K562 (cell line): ENCODE measurements around the gene SF3A2. TPM values are rescaled to one million over a fixed set of nuclear protein-coding genes. Genes with fewer than 3 reads are reported as not detected.

ENCODE experiments used
- ATAC-seq: fragments of 200-7000 bp; cut with Tn5 transposase; 3 replicates; pipeline ENCODE4 v1.9.1; 2020; ENCODE audit warnings: moderate library complexity
- BruUV-seq: library from RNA; stranded (reverse); fragments of 400-500 nt; replicated peaks from 2 replicates; lab custom pipeline; 2021; lab: Mats Ljungman, UMichigan
- CTCF ChIA-PET: fragments of 300-600 bp; formaldehyde crosslinking; extraction: SDS; loops from one replicate; lab custom pipeline; 2021; ENCODE audit warnings: low intra/inter-chr PET ratio; lab: Yijun Ruan, JAX
- POLR2A ChIA-PET: fragments of 300-600, 350-650 bp; sonication (Branson Sonifier 250); formaldehyde crosslinking; extraction: SDS; loops from one replicate; lab custom pipeline; 2021; ENCODE audit warnings: antibody characterized with exemption, inconsistent platforms; lab: Yijun Ruan, JAX
- DNase-seq, 4 experiments: peaks; one replicate each; pipeline versions ENCODE4 v3.0.0 to v3.0.0-alpha.2; 2011 to 2018; ENCODE audit warnings: low spot score in 3 of 4, mixed read lengths in 3 of 4; ENCODE audit errors: extremely low read depth in 1 of 4
- FAIRE-seq: peaks from 2 replicates; lab custom pipeline; 2011; peaks lifted over from hg19 to GRCh38; lab: Jason Lieb, UNC
- H2AFZ ChIP-seq: 2 replicates; pipeline ENCODE4 v1.6.0; 2011; ENCODE audit warnings: low read depth, low read length, control low read depth, inconsistent platforms
- H3K27ac ChIP-seq: fragments of 200-600 bp; 3 replicates; pipeline ENCODE4 v1.8.0; 2011; ENCODE audit warnings: low read depth, mild to moderate bottlenecking, control low read depth, inconsistent platforms, low read length, moderate library complexity, mixed read lengths; ENCODE audit errors: extremely low read depth
- H3K27me3 ChIP-seq, 2 experiments: fragments of 300-600 bp in 1 of 2; 2 replicates in 1 of 2; 3 replicates in 1 of 2; pipeline versions ENCODE4 v1.6.0 to v1.8.0; 2011; ENCODE audit warnings: inconsistent platforms in 2 of 2, low read length in 2 of 2, mild to moderate bottlenecking in 1 of 2, mixed read lengths in 1 of 2, moderate library complexity in 1 of 2; ENCODE audit not compliant: control insufficient read depth in 2 of 2, insufficient read depth in 2 of 2
- H3K36me3 ChIP-seq: fragments of 300-600 bp; 3 replicates; pipeline ENCODE4 v1.8.0; 2011; ENCODE audit warnings: mild to moderate bottlenecking, low read length, inconsistent platforms; ENCODE audit not compliant: control insufficient read depth, insufficient read depth
- H3K4me1 ChIP-seq, 2 experiments: fragments of 200-600 bp in 1 of 2; replicated peaks in 1 of 2; 2 replicates in 1 of 2; 3 replicates in 1 of 2; pipeline versions ENCODE4 v1.5.1 to v1.8.0; 2011; ENCODE audit warnings: inconsistent platforms in 2 of 2, low read length in 2 of 2, mild to moderate bottlenecking in 1 of 2, mixed read lengths in 1 of 2, moderate library complexity in 1 of 2; ENCODE audit not compliant: control insufficient read depth in 2 of 2, insufficient read depth in 2 of 2
- H3K4me2 ChIP-seq: 2 replicates; pipeline ENCODE4 v1.6.1; 2011; ENCODE audit warnings: low read length, control low read depth, inconsistent platforms, mixed read lengths; ENCODE audit not compliant: insufficient read depth
- H3K4me3 ChIP-seq: fragments of 200-600 bp; sonication (generic), shearing (Covaris generic); 2 replicates; pipeline ENCODE4 v1.5.1; 2016; ENCODE audit warnings: control low read depth, inconsistent platforms
- H3K79me2 ChIP-seq: fragments of 200-600 bp; 3 replicates; pipeline ENCODE4 v1.8.0; 2011; ENCODE audit warnings: low read length, inconsistent platforms; ENCODE audit not compliant: control insufficient read depth, insufficient read depth
- H3K9ac ChIP-seq, 2 experiments: 2 replicates each; pipeline versions ENCODE4 v1.6.0 to v1.6.1; 2011; ENCODE audit warnings: low read depth in 2 of 2, low read length in 2 of 2, control low read depth in 1 of 2, inconsistent platforms in 1 of 2, mild to moderate bottlenecking in 1 of 2, mixed read lengths in 1 of 2; ENCODE audit not compliant: insufficient read depth in 1 of 2
- H3K9me1 ChIP-seq: one replicate; pipeline ENCODE4 v1.6.0; 2011; ENCODE audit warnings: inconsistent platforms, mild to moderate bottlenecking, low read length, moderate library complexity; ENCODE audit not compliant: control insufficient read depth, insufficient read depth
- H3K9me3 ChIP-seq: replicated peaks from 2 replicates; pipeline ENCODE4 v1.5.1; 2011; ENCODE audit warnings: low read depth, low read length, inconsistent platforms; ENCODE audit not compliant: control insufficient read depth, insufficient read depth
- H4K20me1 ChIP-seq: replicated peaks from 2 replicates; pipeline ENCODE4 v1.6.1; 2011; ENCODE audit warnings: low read length, inconsistent platforms, mixed read lengths; ENCODE audit not compliant: control insufficient read depth, insufficient read depth
- CSDE1 ChIP-seq, 2 experiments: fragments of 450-650 bp; IDR thresholded peaks; 2 replicates each; pipeline ENCODE4 v1.6.1; 2016; ENCODE audit warnings: mild to moderate bottlenecking in 1 of 2
- NR1H2 ChIP-seq: sonication (generic); formaldehyde crosslinking; IDR thresholded peaks from 2 replicates; pipeline ENCODE4 v1.4.0; 2020; ENCODE audit warnings: mild to moderate bottlenecking, missing genetic modification reagents
- POLR2AphosphoS5 ChIP-seq: IDR thresholded peaks from 2 replicates; pipeline ENCODE4 v1.6.1; 2011; ENCODE audit warnings: mild to moderate bottlenecking, low read depth, low read length, moderate library complexity; ENCODE audit not compliant: control insufficient read depth, insufficient read depth
- POLR2G ChIP-seq: fragments of 200-400 bp; formaldehyde crosslinking; IDR thresholded peaks from 2 replicates; pipeline ENCODE4 v1.6.1; 2017; ENCODE audit warnings: low read depth, mild to moderate bottlenecking, antibody characterized with exemption, low read length, moderate library complexity
- RBM22 ChIP-seq: fragments of 200-400 bp; formaldehyde crosslinking; IDR thresholded peaks from 2 replicates; pipeline ENCODE4 v1.6.1; 2018; ENCODE audit warnings: low read length, low read depth; ENCODE audit not compliant: poor library complexity, severe bottlenecking
- WGBS: fragments of 100-300 bp; shearing (Covaris generic); methylation state at CpG from one replicate; pipeline ENCODE4 v1.1.6; 2016; ENCODE audit warnings: low coverage, mixed read lengths; ENCODE audit not compliant: insufficient coverage; ENCODE audit errors: missing lambda C conversion rate; 5-methylcytosine and 5-hydroxymethylcytosine counted together
- in situ Hi-C: fragments of 300-500 bp; cut with MboI; formaldehyde crosslinking; loops from 4 replicates; pipeline ENCODE4 v1.15.0; 2018; ENCODE audit warnings: inconsistent platforms, mixed read lengths
- intact Hi-C: fragments of 100-400 bp; cut with micrococcal nuclease; formaldehyde crosslinking; loops from 2 replicates; pipeline ENCODE4 v1.14.2; 2022
- polyA plus RNA-seq, 8 experiments: library from polyadenylated mRNA; depleted of rRNA in 4 of 8; stranded (reverse) in 5 of 8; unstranded in 3 of 8; fragments of >200 nt; fragmentation: Nextera tagmentation in 2 of 8; fragmentation: Illumina TruSeq in 1 of 8; extraction: Ambion mirVana in 2 of 8; extraction: Trizol in 1 of 8; gene quantifications; 2 replicates each; pipeline versions ENCODE4 v1.2.1 to v1.2.3, GENCODE V29; 2011 to 2014; ENCODE audit warnings: inconsistent platforms in 1 of 8, missing spikeins in 1 of 8
- total RNA-seq, 7 experiments: library from RNA; depleted of rRNA in 6 of 7; stranded (reverse); fragments of >200 nt in 6 of 7; fragmentation: Illumina TruSeq in 2 of 7; extraction: Trizol in 2 of 7; gene quantifications; 2 replicates each; pipeline versions ENCODE4 v1.2.1 to v1.2.3, GENCODE V29; 2011 to 2021; ENCODE audit warnings: low replicate concordance in 1 of 7
- TF ChIP-seq, protein P1 (sequence below): sonication (generic); formaldehyde crosslinking; IDR thresholded peaks from 2 replicates; pipeline ENCODE4 v1.8.0; 2022; ENCODE audit warnings: missing genetic modification reagents, mild to moderate bottlenecking, borderline replicate concordance

Gene SF3A2
- total and polyA plus RNA-seq, 9 of the 15 experiments (the other 6 are each of a cell fraction or from before 2014, with no cell fraction given) = 0.17 to 194 (median 22.8) TPM

DNA sequence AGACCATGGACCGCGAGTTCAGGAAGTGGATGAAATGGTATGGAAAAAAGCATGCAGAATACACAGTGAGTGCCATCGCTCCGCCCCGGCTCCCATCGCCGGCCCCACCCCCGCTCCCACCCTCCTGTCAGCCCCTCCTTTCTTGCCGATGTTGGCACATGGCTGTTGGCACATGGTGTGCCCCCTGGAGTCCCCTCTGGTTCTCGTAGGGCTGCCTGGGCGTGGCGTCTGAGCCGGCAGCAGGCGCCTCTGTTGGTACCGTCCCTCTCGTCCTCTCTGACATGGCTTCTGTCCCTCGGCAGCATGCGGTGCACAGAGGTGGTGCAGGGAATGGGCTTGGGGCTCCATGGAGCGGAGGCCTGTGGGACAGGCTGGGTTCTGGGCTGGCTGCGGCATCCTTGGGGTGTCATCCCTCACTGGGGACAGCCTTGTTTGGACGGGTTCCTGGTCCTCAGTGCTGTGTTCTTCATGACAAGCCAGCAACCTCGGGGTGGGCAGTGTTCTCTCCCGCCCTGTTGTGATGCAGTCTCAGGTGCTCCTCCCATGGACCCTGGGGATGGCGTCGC lies 42.0 kb upstream of the SF3A2 start:
- intact Hi-C loops (no loop called here), in situ Hi-C loops (no loop called here)
- H3K4me3 ChIP-seq = no peak overlapping the region
- peaks cover 20% of the 10 kb centered on the region for H4K20me1 ChIP-seq
- H3K4me2 ChIP-seq = no peak overlapping the region
- no peak overlapping the region; a peak in 1 of 4 replicates for H3K9ac ChIP-seq
- 93% methylated on average over 18 of the region's 25 CpGs for WGBS
- no peak overlapping the region for H2AFZ ChIP-seq
- TF ChIP-seq RBM22 (peak; percentile 17), POLR2AphosphoS5 (peak; percentile 8; the same call in 1 of the 2 replicates), POLR2G (peak; percentile 24; the same call in 1 of the 2 replicates), CSDE1 (IDR thresholded peaks at IDR 0.05) (no peak), NR1H2 (CRISPR knock-in tag) (no peak)
- TF ChIP-seq, protein P1, sequence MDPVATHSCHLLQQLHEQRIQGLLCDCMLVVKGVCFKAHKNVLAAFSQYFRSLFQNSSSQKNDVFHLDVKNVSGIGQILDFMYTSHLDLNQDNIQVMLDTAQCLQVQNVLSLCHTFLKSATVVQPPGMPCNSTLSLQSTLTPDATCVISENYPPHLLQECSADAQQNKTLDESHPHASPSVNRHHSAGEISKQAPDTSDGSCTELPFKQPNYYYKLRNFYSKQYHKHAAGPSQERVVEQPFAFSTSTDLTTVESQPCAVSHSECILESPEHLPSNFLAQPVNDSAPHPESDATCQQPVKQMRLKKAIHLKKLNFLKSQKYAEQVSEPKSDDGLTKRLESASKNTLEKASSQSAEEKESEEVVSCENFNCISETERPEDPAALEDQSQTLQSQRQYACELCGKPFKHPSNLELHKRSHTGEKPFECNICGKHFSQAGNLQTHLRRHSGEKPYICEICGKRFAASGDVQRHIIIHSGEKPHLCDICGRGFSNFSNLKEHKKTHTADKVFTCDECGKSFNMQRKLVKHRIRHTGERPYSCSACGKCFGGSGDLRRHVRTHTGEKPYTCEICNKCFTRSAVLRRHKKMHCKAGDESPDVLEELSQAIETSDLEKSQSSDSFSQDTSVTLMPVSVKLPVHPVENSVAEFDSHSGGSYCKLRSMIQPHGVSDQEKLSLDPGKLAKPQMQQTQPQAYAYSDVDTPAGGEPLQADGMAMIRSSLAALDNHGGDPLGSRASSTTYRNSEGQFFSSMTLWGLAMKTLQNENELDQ (CRISPR knock-in tag) = no peak
- ChIA-PET POLR2A (no interaction called here), CTCF (no interaction called here)
- H3K27ac ChIP-seq = no peak overlapping the region
- ATAC-seq (no peak), FAIRE-seq (no peak), DNase-seq (no peak)
- H3K36me3 ChIP-seq = peaks cover 90% of the 10 kb centered on the region; the same call in 1 of the 3 replicates
- no peaks in the 10 kb centered on the region for H3K27me3 ChIP-seq
- H3K79me2 ChIP-seq = peaks cover 25% of the 10 kb centered on the region
- H3K9me3 ChIP-seq = no peaks in the 10 kb centered on the region
- peaks cover 3% of the 10 kb centered on the region for H3K9me1 ChIP-seq
- no TSS peak for BruUV-seq
- peaks cover 0 to 59% of the 10 kb centered on the region in 2 experiments; a peak in 2 of 5 replicates for H3K4me1 ChIP-seq
